GM12878 (cell line): Measurements from ENCODE around the gene GNPDA2. TPM values are rescaled to one million over a fixed set of nuclear protein-coding genes. Genes with fewer than 3 reads are reported as not detected.

Experiments used
- ATAC-seq: fragments of 200-7000 bp; cut with Tn5 transposase; 3 replicates; pipeline ENCODE4 v1.9.1; 2020; ENCODE audit warnings: mild to moderate bottlenecking, moderate library complexity
- BruUV-seq: library from RNA; stranded (reverse); fragments of 400-500 nt; replicated peaks from 2 replicates; lab custom pipeline; 2021; lab: Mats Ljungman, UMichigan
- CTCF ChIA-PET: fragments of 300-600 bp; sonication (Branson Sonifier 250); formaldehyde crosslinking; extraction: SDS; loops from one replicate; lab custom pipeline; 2021; ENCODE audit warnings: inconsistent platforms; lab: Yijun Ruan, JAX
- POLR2A ChIA-PET: fragments of 350-600 bp; formaldehyde crosslinking; extraction: SDS; loops from one replicate; lab custom pipeline; 2021; ENCODE audit warnings: inconsistent platforms; lab: Charles Lee
- RAD21 ChIA-PET: fragments of 300-600 bp; sonication (Branson Sonifier 250); formaldehyde crosslinking; loops from one replicate; lab custom pipeline; 2023; ENCODE audit warnings: antibody characterized with exemption; ENCODE audit not compliant: unreplicated experiment; lab: Charles Lee
- SMC1A ChIA-PET: fragments of 300-600 bp; sonication (Branson Sonifier 250); formaldehyde crosslinking; loops from one replicate; lab custom pipeline; 2023; ENCODE audit not compliant: unreplicated experiment, uncharacterized antibody; lab: Charles Lee
- DNase-seq: peaks from one replicate; pipeline ENCODE4 v3.0.0-alpha.2; 2011; ENCODE audit warnings: low read depth, low spot score
- FAIRE-seq: peaks from 3 replicates; lab custom pipeline; 2011; peaks lifted over from hg19 to GRCh38; lab: Jason Lieb, UNC
- H2AFZ ChIP-seq: 2 replicates; pipeline ENCODE4 v1.6.0; 2011; ENCODE audit warnings: low read depth, low read length, control low read depth; ENCODE audit not compliant: control insufficient read depth
- H3K27ac ChIP-seq: 2 replicates; pipeline ENCODE4 v1.5.1; 2011; ENCODE audit warnings: control low read depth; ENCODE audit not compliant: control insufficient read depth, insufficient read depth
- H3K27me3 ChIP-seq, 2 experiments: replicated peaks in 1 of 2; 2 replicates each; pipeline versions ENCODE4 v1.6.0 to v1.6.1; 2011; ENCODE audit warnings: low read length in 1 of 2; ENCODE audit not compliant: control insufficient read depth in 2 of 2, insufficient read depth in 2 of 2
- H3K36me3 ChIP-seq, 2 experiments: 2 replicates each; pipeline ENCODE4 v1.5.1; 2011; ENCODE audit warnings: low read length in 1 of 2; ENCODE audit not compliant: control insufficient read depth in 2 of 2, insufficient read depth in 2 of 2
- H3K4me1 ChIP-seq: 2 replicates; pipeline ENCODE4 v1.6.1; 2011; ENCODE audit warnings: mild to moderate bottlenecking, low read length, moderate library complexity, mixed read lengths; ENCODE audit not compliant: control insufficient read depth, insufficient read depth
- H3K4me2 ChIP-seq: 2 replicates; pipeline ENCODE4 v1.6.0; 2011; ENCODE audit warnings: control low read depth; ENCODE audit not compliant: control insufficient read depth, insufficient read depth
- H3K4me3 ChIP-seq: fragments of 200-600 bp; sonication (generic); 2 replicates; pipeline ENCODE4 v1.5.1; 2016
- H3K79me2 ChIP-seq: 2 replicates; pipeline ENCODE4 v1.6.0; 2011; ENCODE audit warnings: low read length; ENCODE audit not compliant: control insufficient read depth, insufficient read depth
- H3K9ac ChIP-seq: 2 replicates; pipeline ENCODE4 v1.8.0; 2011; ENCODE audit warnings: low read length, control low read depth, mixed read lengths; ENCODE audit not compliant: control insufficient read depth, insufficient read depth
- H3K9me3 ChIP-seq: replicated peaks from 3 replicates; pipeline ENCODE4 v1.5.1; 2011; ENCODE audit warnings: mild to moderate bottlenecking, low read length; ENCODE audit not compliant: control insufficient read depth, insufficient read depth
- H4K20me1 ChIP-seq: 2 replicates; pipeline ENCODE4 v1.6.0; 2011; ENCODE audit not compliant: control insufficient read depth, insufficient read depth
- BRCA1 ChIP-seq: IDR thresholded peaks from 2 replicates; pipeline ENCODE4 v1.6.1; 2011; ENCODE audit warnings: low read depth, low read length, improper control_type of control experiment
- LARP7 ChIP-seq: fragments of 450-650 bp; IDR thresholded peaks from 2 replicates; pipeline ENCODE4 v1.6.1; 2017; ENCODE audit warnings: mild to moderate bottlenecking
- MEF2A ChIP-seq: IDR thresholded peaks from 2 replicates; pipeline ENCODE4 v1.6.1; 2011; ENCODE audit warnings: low read depth, mild to moderate bottlenecking, low read length, moderate library complexity; ENCODE audit not compliant: insufficient read depth
- PRDM15 ChIP-seq: fragments of 450-650 bp; formaldehyde crosslinking; IDR thresholded peaks from 2 replicates; pipeline ENCODE4 v1.4.0; 2020; ENCODE audit warnings: mild to moderate bottlenecking, moderate library complexity
- SP1 ChIP-seq: IDR thresholded peaks from one replicate; pipeline ENCODE4 v1.6.1; 2011; ENCODE audit warnings: low read depth, low read length
- SPI1 ChIP-seq: IDR thresholded peaks from 2 replicates; pipeline ENCODE4 v1.6.1; 2011; ENCODE audit warnings: low read depth, mild to moderate bottlenecking, low read length, moderate library complexity, borderline replicate concordance; ENCODE audit not compliant: insufficient read depth
- USF1 ChIP-seq: IDR thresholded peaks from 2 replicates; pipeline ENCODE4 v1.6.1; 2011; ENCODE audit warnings: borderline replicate concordance, low read depth, mild to moderate bottlenecking, moderate library complexity, mixed read lengths, low read length; ENCODE audit not compliant: insufficient read depth; ENCODE audit errors: extremely low read length
- ZZZ3 ChIP-seq: IDR thresholded peaks from 2 replicates; pipeline ENCODE4 v1.6.1; 2011; ENCODE audit warnings: low read depth; ENCODE audit not compliant: control insufficient read depth, insufficient read length
- WGBS: methylation state at CpG from one replicate; pipeline ENCODE4 v1.1.6; 2016; ENCODE audit warnings: low lambda C conversion rate; ENCODE audit not compliant: insufficient replicate concordance, insufficient coverage; ENCODE audit errors: missing lambda C conversion rate; 5-methylcytosine and 5-hydroxymethylcytosine counted together
- in situ Hi-C: fragments of 300-500 bp; cut with MboI; formaldehyde crosslinking; loops from 9 replicates; pipeline ENCODE4 v1.14.3; 2018; ENCODE audit warnings: mixed read lengths
- intact Hi-C: fragments of 100-400 bp; cut with micrococcal nuclease; formaldehyde crosslinking; loops from one replicate; pipeline ENCODE4 v1.14.2; 2022; ENCODE audit not compliant: unreplicated experiment
- polyA plus RNA-seq, 11 experiments: library from polyadenylated mRNA; depleted of rRNA in 4 of 11; unstranded in 6 of 11; stranded (reverse) in 5 of 11; fragments of >200 nt; fragmentation: Nextera tagmentation in 4 of 11; fragmentation: Illumina TruSeq in 1 of 11; extraction: Ambion mirVana in 4 of 11; extraction: Trizol in 1 of 11; gene quantifications; 1 replicate in 1 of 11; 2 replicates in 10 of 11; pipeline versions ENCODE4 v1.2.1 to v1.2.3, GENCODE V29; 2011 to 2016; ENCODE audit warnings: inconsistent platforms in 2 of 11, missing spikeins in 2 of 11, low read depth in 1 of 11
- total RNA-seq, 4 experiments: library from RNA; depleted of rRNA in 3 of 4; stranded (reverse); fragments of >200 nt in 3 of 4; fragmentation: Illumina TruSeq in 1 of 4; extraction: Trizol in 1 of 4; gene quantifications; 2 replicates each; pipeline versions ENCODE4 v1.2.1 to v1.2.3, GENCODE V29; 2013 to 2021
- TF ChIP-seq, protein P1 (sequence below): IDR thresholded peaks from 2 replicates; pipeline ENCODE4 v1.6.1; 2012; ENCODE audit warnings: low read depth, low read length, improper control_type of control experiment

The GNPDA2 gene
- total and polyA plus RNA-seq, 10 of the 15 experiments (the other 5 are each of a cell fraction or from before 2014, with no cell fraction given) = 16.7 to 45.8 (median 23.8) TPM

- POLR2A ChIA-PET = interaction anchor here (0.8 kb wide), 1 partner anchor 9 kb away, joined by 3 read pairs; the partner anchor contains the start of gene GUF1
- H3K79me2 ChIP-seq = no peaks in the 10 kb centered on the region
- WGBS = 8% methylated on average over 2 of the region's 2 CpGs
- CTCF ChIA-PET = interaction anchor here (0.7 to 1.1 kb wide), 2 partner anchors 10 to 39 kb away, joined by 3 to 4 read pairs; no protein-coding TSS in a partner anchor
- TF ChIP-seq, protein P1, sequence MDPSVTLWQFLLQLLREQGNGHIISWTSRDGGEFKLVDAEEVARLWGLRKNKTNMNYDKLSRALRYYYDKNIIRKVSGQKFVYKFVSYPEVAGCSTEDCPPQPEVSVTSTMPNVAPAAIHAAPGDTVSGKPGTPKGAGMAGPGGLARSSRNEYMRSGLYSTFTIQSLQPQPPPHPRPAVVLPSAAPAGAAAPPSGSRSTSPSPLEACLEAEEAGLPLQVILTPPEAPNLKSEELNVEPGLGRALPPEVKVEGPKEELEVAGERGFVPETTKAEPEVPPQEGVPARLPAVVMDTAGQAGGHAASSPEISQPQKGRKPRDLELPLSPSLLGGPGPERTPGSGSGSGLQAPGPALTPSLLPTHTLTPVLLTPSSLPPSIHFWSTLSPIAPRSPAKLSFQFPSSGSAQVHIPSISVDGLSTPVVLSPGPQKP = no peak
- TF ChIP-seq BRCA1 (no peak), USF1 (no peak), SP1 (no peak), ZZZ3 (no peak), MEF2A (no peak), LARP7 (no peak), PRDM15 (no peak), SPI1 (no peak)
- TF ChIP-seq, all 136 proteins: peak for 0
- in situ Hi-C loops (no loop called here), intact Hi-C loops (no loop called here)
- no peak for FAIRE-seq
- Histone ChIP-seq H3K27ac (no peak overlapping the region), H3K4me2 (no peak overlapping the region), H3K9me3 (no peaks in the 10 kb centered on the region), H3K4me1 (no peaks in the 10 kb centered on the region), H3K36me3 (no peaks in the 10 kb centered on the region), H3K4me3 (no peak overlapping the region), H3K27me3 (0 out of 4 replicates have a peak, but pooled peaks cover 0 to 2% of the 10 kb centered on the region in 2 experiments), H4K20me1 (no peaks in the 10 kb centered on the region), H3K9ac (no peak overlapping the region), H2AFZ (no peak overlapping the region)
- RAD21 ChIA-PET = no interaction called here
- ATAC-seq = no peak
- SMC1A ChIA-PET = no interaction called here
- no peak for DNase-seq
- BruUV-seq = no TSS peak
Measured at GRCh38 chr4:44668526-44668925, 57.8 kb downstream of the GNPDA2 start.
